WERI-Rb-1 (cell line): ENCODE measurements around the gene LSM7.

Experiments used
- DNase-seq: peaks from one replicate; pipeline ENCODE4 v3.0.0-alpha.2; 2020
- H3K27ac ChIP-seq: fragments of 250-450 bp; sonication (Bioruptor Pico); 2 replicates; pipeline ENCODE4 v1.5.1; 2020; ENCODE audit warnings: mild to moderate bottlenecking, moderate library complexity
- H3K27me3 ChIP-seq: fragments of 250-450 bp; sonication (Bioruptor Pico); 2 replicates; pipeline ENCODE4 v1.5.1; 2021; ENCODE audit warnings: mild to moderate bottlenecking, low read depth, moderate library complexity; ENCODE audit not compliant: insufficient read depth, severe bottlenecking
- H3K36me3 ChIP-seq: fragments of 250-450 bp; sonication (Bioruptor Pico); 2 replicates; pipeline ENCODE4 v1.5.1; 2020; ENCODE audit warnings: mild to moderate bottlenecking, moderate library complexity
- H3K4me3 ChIP-seq: 2 replicates; pipeline ENCODE4 v1.5.1; 2011; ENCODE audit warnings: low read depth, mild to moderate bottlenecking, control low read depth, low read length
- H3K9me3 ChIP-seq: fragments of 250-450 bp; sonication (Bioruptor Pico); 2 replicates; pipeline ENCODE4 v1.5.1; 2021; ENCODE audit warnings: mild to moderate bottlenecking, moderate library complexity; ENCODE audit not compliant: severe bottlenecking
- TF ChIP-seq, protein P1 (sequence below): IDR thresholded peaks from 2 replicates; pipeline ENCODE4 v1.5.1; 2011; ENCODE audit warnings: low read depth, mild to moderate bottlenecking, control low read depth, inconsistent platforms, low read length

The LSM7 gene

DNA sequence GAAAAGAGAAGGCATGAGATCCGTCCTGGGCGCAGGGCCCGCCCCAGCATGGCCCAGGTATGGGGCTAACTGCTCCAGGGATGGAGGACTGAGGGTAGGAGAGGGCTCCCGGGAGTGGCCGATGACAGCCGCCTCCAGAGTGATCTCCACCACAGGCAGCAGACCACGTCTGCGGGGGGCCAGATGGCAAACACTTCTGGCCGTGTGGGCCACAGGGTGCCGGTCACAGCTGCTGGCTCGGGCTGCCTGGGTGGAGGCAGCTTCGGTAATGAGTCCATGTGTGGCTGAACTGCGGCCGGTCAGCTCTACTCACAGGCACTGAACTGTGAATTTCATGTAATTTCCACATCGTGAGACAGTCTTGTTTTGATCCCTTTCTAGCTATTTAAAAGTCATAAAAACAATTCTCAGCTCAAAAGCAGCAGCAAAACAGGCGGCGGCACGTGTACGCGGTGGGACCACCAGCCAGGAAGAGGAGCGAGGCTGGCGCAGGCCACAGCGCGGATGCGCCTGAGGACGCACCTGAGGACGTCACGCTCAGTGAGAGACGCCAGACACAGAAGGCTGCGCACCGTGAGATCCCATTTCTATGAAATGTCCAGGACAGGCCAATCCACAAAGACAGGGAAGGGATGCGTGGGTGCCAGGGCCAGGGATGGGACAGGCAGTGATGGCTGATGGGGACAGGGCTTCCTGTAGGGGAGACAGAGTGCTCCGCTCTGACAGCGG, 4.0 kb downstream of the LSM7 start:
- Histone ChIP-seq H3K27me3 (no peaks in the 10 kb centered on the region), H3K27ac (no peak overlapping the region), H3K4me3 (no peak overlapping the region), H3K36me3 (peaks cover 51% of the 10 kb centered on the region), H3K9me3 (no peaks in the 10 kb centered on the region)
- DNase-seq: no peak
- TF ChIP-seq, protein P1, sequence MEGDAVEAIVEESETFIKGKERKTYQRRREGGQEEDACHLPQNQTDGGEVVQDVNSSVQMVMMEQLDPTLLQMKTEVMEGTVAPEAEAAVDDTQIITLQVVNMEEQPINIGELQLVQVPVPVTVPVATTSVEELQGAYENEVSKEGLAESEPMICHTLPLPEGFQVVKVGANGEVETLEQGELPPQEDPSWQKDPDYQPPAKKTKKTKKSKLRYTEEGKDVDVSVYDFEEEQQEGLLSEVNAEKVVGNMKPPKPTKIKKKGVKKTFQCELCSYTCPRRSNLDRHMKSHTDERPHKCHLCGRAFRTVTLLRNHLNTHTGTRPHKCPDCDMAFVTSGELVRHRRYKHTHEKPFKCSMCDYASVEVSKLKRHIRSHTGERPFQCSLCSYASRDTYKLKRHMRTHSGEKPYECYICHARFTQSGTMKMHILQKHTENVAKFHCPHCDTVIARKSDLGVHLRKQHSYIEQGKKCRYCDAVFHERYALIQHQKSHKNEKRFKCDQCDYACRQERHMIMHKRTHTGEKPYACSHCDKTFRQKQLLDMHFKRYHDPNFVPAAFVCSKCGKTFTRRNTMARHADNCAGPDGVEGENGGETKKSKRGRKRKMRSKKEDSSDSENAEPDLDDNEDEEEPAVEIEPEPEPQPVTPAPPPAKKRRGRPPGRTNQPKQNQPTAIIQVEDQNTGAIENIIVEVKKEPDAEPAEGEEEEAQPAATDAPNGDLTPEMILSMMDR: no peak

DNA sequence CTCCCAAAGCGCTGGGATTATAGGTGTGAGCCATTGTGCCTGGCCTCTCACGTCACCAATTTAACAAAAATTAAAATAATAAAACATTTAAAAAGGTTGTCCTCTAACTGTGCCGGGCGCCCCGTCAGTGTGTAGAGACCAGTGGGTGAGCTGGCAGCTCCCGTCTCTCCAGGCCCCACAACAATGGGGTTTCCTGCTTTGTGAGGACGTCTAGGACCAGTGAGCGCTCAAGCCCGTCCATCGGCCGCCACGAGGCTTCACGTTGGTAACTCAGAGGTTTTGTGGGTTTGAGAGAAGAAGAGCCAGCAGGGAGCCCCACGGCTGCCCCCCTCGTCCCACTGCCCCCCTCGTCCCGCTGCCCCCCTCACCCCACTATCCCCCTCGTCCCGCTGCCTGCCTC, 4.7 kb downstream of the LSM7 start:
- TF ChIP-seq, protein P1: no peak
- H3K27me3 ChIP-seq: no peaks in the 10 kb centered on the region

DNA sequence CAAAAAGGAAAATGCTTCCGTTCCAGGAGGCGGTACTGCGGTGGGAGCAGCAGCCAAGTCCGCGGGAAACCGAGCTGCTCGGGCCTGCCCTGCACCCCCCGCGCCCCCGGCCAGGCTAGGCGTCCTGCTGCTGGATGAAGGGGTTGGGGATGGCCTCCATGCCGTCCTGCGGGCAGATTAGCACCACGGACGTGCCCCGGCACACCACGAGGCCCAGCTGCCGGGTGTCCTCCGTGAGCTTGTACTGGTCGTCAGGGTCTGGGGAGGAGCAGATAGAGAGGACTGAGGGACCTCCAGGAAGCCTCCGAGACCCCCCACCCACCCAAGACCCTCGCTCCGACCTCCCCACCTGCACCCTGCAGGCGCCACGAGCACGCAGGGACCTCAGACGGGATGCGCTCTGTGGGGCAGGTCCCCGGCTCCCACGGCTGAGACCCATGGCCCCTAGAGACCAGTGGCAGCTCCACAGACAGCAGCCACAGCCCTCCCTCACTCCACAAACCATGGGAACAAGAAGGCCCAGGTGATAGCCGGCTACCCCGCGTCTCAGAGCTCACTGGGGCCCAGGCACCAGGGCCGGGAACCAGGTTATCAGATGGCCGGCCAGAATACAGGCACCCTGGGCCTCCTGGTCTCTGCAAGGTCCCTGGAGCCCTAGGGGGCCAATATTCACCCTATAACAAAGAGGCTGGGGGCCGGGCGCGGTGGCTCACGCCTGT, 6.7 kb downstream of the LSM7 start:
- TF ChIP-seq, protein P1: no peak
- no peaks in the 10 kb centered on the region for H3K9me3 ChIP-seq
- H3K27me3 ChIP-seq: no peaks in the 10 kb centered on the region
- H3K27ac ChIP-seq: no peak overlapping the region
- H3K4me3 ChIP-seq: no peak overlapping the region
- peaks cover 44% of the 10 kb centered on the region for H3K36me3 ChIP-seq
- no peak for DNase-seq

More for the DNA sequence above, 4.7 kb downstream of the LSM7 start:
- DNase-seq: no peak
- no peaks in the 10 kb centered on the region for H3K9me3 ChIP-seq
- H3K4me3 ChIP-seq: no peak overlapping the region
- no peak overlapping the region for H3K27ac ChIP-seq
- H3K36me3 ChIP-seq: peaks cover 51% of the 10 kb centered on the region

DNA sequence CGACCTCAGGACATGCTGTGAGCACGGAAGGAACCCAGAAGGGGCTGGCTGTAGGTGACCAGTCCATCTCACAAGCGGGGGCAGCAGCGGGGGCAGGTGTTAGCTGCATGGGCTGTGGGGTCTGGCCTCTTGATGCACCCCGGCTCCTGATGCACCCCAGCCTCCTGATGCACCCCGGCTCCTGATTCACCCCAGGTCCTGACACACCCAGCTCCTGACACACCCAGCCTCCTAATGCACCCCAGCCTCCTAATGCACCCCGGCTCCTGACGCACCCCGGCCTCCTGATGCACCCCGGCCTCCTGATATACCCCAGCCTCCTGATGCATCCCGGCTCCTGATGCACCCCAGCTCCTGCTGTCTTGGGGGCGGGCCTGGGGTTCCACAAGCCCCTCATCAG, 7.4 kb downstream of the LSM7 start:
- TF ChIP-seq, protein P1: no peak
- Histone ChIP-seq H3K4me3 (no peak overlapping the region), H3K27me3 (no peaks in the 10 kb centered on the region), H3K36me3 (peaks cover 36% of the 10 kb centered on the region), H3K27ac (no peak overlapping the region), H3K9me3 (no peaks in the 10 kb centered on the region)
- no peak for DNase-seq

DNA sequence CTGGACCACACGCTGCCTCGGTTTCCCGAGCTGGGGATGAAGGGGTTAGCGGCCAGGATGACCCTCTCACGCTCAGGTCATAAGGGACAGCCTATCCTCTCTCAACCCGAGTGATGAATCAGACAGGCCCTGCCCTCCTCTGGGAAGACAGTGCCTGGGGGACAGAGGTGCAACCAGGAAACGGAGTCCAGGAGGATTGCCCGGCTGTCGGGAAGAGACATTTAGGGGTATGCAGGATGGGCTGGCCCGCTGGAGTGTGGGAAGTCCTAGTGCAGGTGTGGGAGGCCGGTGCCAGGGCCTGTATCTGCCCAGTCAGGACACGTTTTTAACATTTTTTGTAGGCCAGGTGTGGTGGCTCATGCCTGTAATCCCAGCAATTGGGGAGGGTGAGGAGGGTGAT, 8.3 kb downstream of the LSM7 start:
- H3K27ac ChIP-seq: no peak overlapping the region
- H3K27me3 ChIP-seq: no peaks in the 10 kb centered on the region
- no peak for DNase-seq
- H3K36me3 ChIP-seq: peaks cover 27% of the 10 kb centered on the region
- H3K9me3 ChIP-seq: peaks cover 4% of the 10 kb centered on the region
- H3K4me3 ChIP-seq: no peak overlapping the region
- TF ChIP-seq, protein P1: no peak
